Testis (tissue), 3 donors: ENCODE results near the gene ZNF777. TPM values are rescaled to one million over a fixed set of nuclear protein-coding genes. Genes with fewer than 3 reads are reported as not detected.
"Not testable (repeated sequence)": the region's sequence is repeated elsewhere in the genome, so short reads cannot be mapped to it uniquely, and the experiment has no call there.

Experiments
- DNase-seq: peaks from one replicate; pipeline ENCODE4 v3.0.0-alpha.2; 2019
- H3K27ac ChIP-seq, 2 donors: fragments of 200-600 bp; sonication (generic); one replicate each; pipeline ENCODE4 v1.5.1; 2019
- H3K27me3 ChIP-seq: fragments of 200-600 bp; sonication (generic); one replicate; pipeline ENCODE4 v1.5.1; 2019
- H3K36me3 ChIP-seq: fragments of 200-600 bp; sonication (generic); one replicate; pipeline ENCODE4 v1.5.1; 2017; ENCODE audit warnings: low read depth; ENCODE audit errors: missing control alignments
- H3K4me1 ChIP-seq: fragments of 200-600 bp; sonication (generic); one replicate; pipeline ENCODE4 v1.5.1; 2019
- H3K4me3 ChIP-seq, 2 donors: fragments of 200-600 bp; sonication (generic); one replicate each; pipeline ENCODE4 v1.5.1; 2017 to 2019
- H3K9me3 ChIP-seq: fragments of 200-600 bp; sonication (generic); one replicate; pipeline ENCODE4 v1.5.1; 2017
- POLR2A ChIP-seq: fragments of 450-650 bp; IDR thresholded peaks from one replicate; pipeline ENCODE4 v1.6.1; 2017; ENCODE audit warnings: antibody characterized with exemption, mild to moderate bottlenecking, moderate library complexity
- WGBS, 2 donors: methylation state at CpG; one replicate each; pipeline ENCODE4 v1.1.5; 2018; 5-methylcytosine and 5-hydroxymethylcytosine counted together
- intact Hi-C: fragments of 100-400 bp; cut with DNase I; formaldehyde crosslinking; loops from one replicate; pipeline ENCODE4 v1.15.1; 2023; ENCODE audit warnings: low total_unique reads
- polyA plus RNA-seq: library from polyadenylated mRNA; stranded (reverse); fragments of 350-450 nt; fragmentation: Illumina TruSeq; extraction: RNeasy Lipid Tissue Mini Kit (QIAGEN cat#74804); gene quantifications from one replicate; pipeline ENCODE4 v1.2.3, GENCODE V29; 2014; ENCODE audit warnings: low read depth, low replicate concordance; ENCODE audit not compliant: insufficient read depth
- total RNA-seq, 2 donors: library from RNA; depleted of rRNA; stranded (reverse); fragments of >200 nt; gene quantifications; one replicate each; pipeline ENCODE4 v1.2.3, GENCODE V29; 2016
- TF ChIP-seq, protein P1 (sequence below), 3 experiments: fragments of 450-650 bp in 2 of 3; fragments of 200-600 bp in 1 of 3; sonication (generic) in 1 of 3; IDR thresholded peaks; one replicate each; pipeline ENCODE4 v1.5.1; 2016 to 2019; ENCODE audit warnings: antibody characterized with exemption in 3 of 3, mild to moderate bottlenecking in 2 of 3, moderate library complexity in 1 of 3

ZNF777 gene
- total and polyA plus RNA-seq, 3 donors from 2014 or later = 15.4 to 25.0 (median 19.4) TPM

DNA sequence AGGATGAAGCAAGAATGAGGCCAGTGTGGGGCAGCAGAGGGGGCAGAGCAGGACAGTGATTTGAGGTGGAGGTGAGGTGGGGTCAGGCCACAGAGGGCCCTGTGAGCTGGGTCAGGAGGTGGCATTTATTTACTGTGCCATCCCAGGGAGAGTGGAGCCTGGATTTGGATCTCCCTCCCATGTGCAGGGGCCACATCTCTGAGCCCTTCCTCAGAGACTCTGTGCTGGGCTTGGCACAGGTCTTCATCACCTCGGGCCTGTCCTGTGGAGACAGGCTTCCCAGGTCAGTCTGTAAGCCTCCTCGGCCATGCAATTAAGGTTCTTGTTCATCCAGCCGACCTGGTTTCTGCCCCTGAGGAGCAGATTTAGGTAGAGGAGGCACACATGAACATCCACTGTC lies 40.9 kb downstream of the ZNF777 start:
- H3K9me3 ChIP-seq = no peaks in the 10 kb centered on the region
- H3K27ac ChIP-seq = no peak overlapping the region
- no peaks in the 10 kb centered on the region for H3K36me3 ChIP-seq
- H3K27me3 ChIP-seq = no peaks in the 10 kb centered on the region
- TF ChIP-seq POLR2A = no peak
- TF ChIP-seq, protein P1, sequence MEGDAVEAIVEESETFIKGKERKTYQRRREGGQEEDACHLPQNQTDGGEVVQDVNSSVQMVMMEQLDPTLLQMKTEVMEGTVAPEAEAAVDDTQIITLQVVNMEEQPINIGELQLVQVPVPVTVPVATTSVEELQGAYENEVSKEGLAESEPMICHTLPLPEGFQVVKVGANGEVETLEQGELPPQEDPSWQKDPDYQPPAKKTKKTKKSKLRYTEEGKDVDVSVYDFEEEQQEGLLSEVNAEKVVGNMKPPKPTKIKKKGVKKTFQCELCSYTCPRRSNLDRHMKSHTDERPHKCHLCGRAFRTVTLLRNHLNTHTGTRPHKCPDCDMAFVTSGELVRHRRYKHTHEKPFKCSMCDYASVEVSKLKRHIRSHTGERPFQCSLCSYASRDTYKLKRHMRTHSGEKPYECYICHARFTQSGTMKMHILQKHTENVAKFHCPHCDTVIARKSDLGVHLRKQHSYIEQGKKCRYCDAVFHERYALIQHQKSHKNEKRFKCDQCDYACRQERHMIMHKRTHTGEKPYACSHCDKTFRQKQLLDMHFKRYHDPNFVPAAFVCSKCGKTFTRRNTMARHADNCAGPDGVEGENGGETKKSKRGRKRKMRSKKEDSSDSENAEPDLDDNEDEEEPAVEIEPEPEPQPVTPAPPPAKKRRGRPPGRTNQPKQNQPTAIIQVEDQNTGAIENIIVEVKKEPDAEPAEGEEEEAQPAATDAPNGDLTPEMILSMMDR (IDR thresholded peaks at IDR 0.05) = no peak
- intact Hi-C loops = no loop called here
- no peak overlapping the region for H3K4me3 ChIP-seq
- WGBS, 2 donors = 83 to 95% methylated on average over 3 of the region's 3 CpGs
- no peak for DNase-seq
- H3K4me1 ChIP-seq = no peaks in the 10 kb centered on the region

DNA sequence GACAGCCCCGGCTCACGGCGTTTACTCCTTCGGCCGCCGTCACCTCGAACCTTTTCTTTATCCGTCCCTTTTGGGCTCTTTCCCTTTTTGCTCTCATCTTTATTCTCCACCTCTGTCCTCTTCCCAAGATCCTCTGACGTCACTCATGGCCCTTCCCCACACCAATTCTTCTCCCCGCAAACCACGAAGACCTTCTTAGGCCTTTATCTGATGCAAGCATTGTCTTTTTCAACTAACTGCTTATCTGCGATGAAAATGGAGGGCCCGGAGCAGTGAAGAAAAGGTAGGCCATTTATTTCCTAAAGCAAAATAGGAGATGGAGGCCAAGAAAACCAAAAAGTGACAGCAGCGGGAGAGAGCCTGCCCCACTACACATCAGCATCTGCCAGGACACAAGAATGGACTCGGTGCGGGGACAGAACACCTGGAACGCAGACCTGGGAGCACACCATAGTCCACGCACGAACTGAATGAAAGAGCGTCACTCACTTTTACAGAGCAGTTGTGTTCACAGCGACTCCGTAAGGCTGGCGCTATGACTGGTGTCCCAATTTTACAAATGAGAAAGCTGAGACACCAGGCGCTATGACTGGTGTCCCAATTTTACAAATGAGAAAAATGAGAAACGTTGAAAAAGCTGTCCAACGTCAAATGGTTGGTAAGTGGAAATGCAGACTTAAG lies 45.3 kb downstream of the ZNF777 start:
- Histone ChIP-seq H3K4me1 (no peaks in the 10 kb centered on the region), H3K4me3 (peak overlapping the region; percentile 42 to 47), H3K27me3 (no peaks in the 10 kb centered on the region), H3K9me3 (no peaks in the 10 kb centered on the region), H3K36me3 (no peaks in the 10 kb centered on the region), H3K27ac (peak overlapping the region; percentile 13 to 56)
- TF ChIP-seq POLR2A = no peak
- TF ChIP-seq, protein P1 (IDR thresholded peaks at IDR 0.05) = no peak
- intact Hi-C loops = no loop called here
- 25 to 31% methylated on average over 26 of the region's 26 CpGs for WGBS, 2 donors
- no peak for DNase-seq

DNA sequence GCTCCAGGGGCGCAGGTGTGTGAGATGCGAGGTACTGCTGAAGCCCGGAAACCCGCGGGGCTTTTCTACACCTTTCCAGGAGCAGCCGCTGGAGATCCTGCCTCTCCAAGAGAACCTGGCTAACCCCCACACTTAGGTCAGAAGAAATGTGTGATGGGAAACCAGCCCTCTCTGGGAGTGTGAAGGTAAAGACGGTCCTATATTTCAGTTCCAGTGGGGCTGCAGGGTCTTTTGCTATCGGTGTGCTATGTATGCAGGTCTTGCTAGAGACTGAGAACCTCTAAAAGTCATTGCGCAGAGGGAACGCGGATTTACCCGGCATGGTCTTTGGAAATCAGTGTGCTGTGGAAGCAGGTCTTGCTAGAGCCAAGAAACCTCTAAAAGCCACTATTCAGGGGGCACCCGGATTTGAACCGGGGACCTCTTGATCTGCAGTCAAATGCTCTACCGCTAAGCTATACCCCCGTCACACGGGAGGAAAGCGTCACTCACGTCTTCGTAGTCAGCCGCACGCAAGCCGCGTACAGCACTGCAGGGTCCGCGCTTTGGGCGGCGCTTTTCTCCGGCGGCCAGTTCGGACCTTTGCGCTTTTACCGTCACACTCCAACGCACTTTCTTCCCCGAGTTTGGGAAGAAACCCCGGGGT lies 46.0 kb downstream of the ZNF777 start:
- DNase-seq = peak; percentile 86
- Histone ChIP-seq H3K36me3 (no peaks in the 10 kb centered on the region), H3K27me3 (no peaks in the 10 kb centered on the region), H3K27ac (peak overlapping the region; percentile 13 to 56), H3K9me3 (no peaks in the 10 kb centered on the region), H3K4me3 (peak overlapping the region; percentile 42 to 47), H3K4me1 (no peaks in the 10 kb centered on the region)
- intact Hi-C loops = no loop called here
- 3 to 7% methylated on average over 36 of the region's 36 CpGs for WGBS, 2 donors
- TF ChIP-seq, protein P1 (IDR thresholded peaks at IDR 0.05) = no peak
- TF ChIP-seq POLR2A = no peak

DNA sequence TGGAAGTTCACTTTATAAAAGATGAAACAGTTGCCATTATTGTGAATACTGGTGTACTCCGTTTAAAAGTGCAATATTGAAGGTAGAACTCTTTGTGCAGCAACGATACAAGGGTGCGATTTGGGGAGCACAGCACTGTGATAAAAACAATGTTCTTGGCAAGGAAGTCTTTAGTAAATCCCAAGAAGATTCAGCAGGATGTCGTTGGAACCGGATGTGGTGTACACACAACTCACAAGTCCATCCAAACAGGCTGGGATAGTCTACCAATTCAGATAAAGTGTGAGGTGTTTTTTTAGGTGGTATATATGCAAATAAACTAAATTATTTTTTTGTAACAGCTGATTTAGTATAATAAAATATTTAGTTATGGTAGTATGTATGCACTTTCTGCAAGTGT lies 46.7 kb downstream of the ZNF777 start:
- Histone ChIP-seq H3K36me3 (no peaks in the 10 kb centered on the region), H3K27me3 (no peaks in the 10 kb centered on the region), H3K4me1 (no peaks in the 10 kb centered on the region), H3K27ac (no peak overlapping the region), H3K9me3 (no peaks in the 10 kb centered on the region), H3K4me3 (peak overlapping the region in 1 of 2 donors; percentile 42)
- WGBS, 2 donors = 18 to 28% methylated on average over 5 of the region's 5 CpGs
- DNase-seq = no peak
- intact Hi-C loops = no loop called here
- TF ChIP-seq POLR2A = no peak

DNA sequence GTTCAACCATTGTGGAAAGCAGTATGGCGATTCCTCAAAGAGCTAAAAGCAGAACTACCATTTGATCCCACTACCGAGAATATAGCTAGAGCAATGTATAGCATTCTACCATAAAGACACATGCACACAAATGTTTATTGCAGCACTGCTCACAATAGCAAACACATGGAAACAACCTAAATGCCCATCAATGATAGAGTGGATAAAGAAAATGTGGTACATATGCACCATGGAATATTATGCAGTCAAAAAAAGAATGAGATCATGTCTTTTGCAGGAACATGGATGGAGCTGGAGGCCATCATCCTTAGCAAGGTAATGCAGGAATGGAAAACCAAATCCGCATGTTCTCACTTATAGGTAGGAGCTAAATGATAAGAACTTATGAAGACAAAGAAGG lies 47.8 kb downstream of the ZNF777 start:
- intact Hi-C loops, H3K27ac ChIP-seq, DNase-seq, H3K27me3 ChIP-seq, H3K4me3 ChIP-seq, H3K36me3 ChIP-seq, H3K9me3 ChIP-seq, H3K4me1 ChIP-seq: not testable (repeated sequence)
- WGBS, 2 donors = 74 to 83% methylated on average over 3 of the region's 3 CpGs
